PFSK-1 (cell line): ENCODE data around the gene RERE.

Source experiments
- POLR2AphosphoS5 ChIP-seq: IDR thresholded peaks from 2 replicates; pipeline ENCODE4 v1.6.1; 2012; ENCODE audit warnings: low read depth, mild to moderate bottlenecking, control low read depth, low read length, moderate library complexity
- REST ChIP-seq, 2 experiments: IDR thresholded peaks; 2 replicates each; pipeline versions ENCODE4 v1.6.1 to v1.8.0; 2011 to 2012; ENCODE audit warnings: low read depth in 2 of 2, low read length in 2 of 2, control low read depth in 1 of 2, inconsistent platforms in 1 of 2, mild to moderate bottlenecking in 1 of 2, moderate library complexity in 1 of 2; ENCODE audit not compliant: insufficient read depth in 1 of 2
- SIN3A ChIP-seq: IDR thresholded peaks from 2 replicates; pipeline ENCODE4 v1.6.1; 2012; ENCODE audit warnings: mild to moderate bottlenecking, low read length, moderate library complexity, borderline replicate concordance; ENCODE audit not compliant: insufficient read depth
- TAF1 ChIP-seq: IDR thresholded peaks from 2 replicates; pipeline ENCODE4 v1.6.1; 2012; ENCODE audit warnings: low read length, control low read depth, borderline replicate concordance; ENCODE audit not compliant: insufficient read depth

GRCh38 chr1:8687538-8687937 lies 129.9 kb downstream of the RERE start:
- TF ChIP-seq POLR2AphosphoS5: no peak
- TF ChIP-seq SIN3A: no peak
- TF ChIP-seq REST (IDR thresholded peaks at IDR 0.05; ENCODE audit: insufficient read depth in 1 of 2, low read depth in 2 of 2, low read length in 2 of 2): no peak
- no peak for TF ChIP-seq TAF1
